HS-5 (cell line): ENCODE data around the gene GANAB.
A peak's percentile ranks its signal among the peaks of the same experiment; 100 is the strongest.
"Not testable (repeated sequence)": the region's sequence is repeated elsewhere in the genome, so short reads cannot be mapped to it uniquely, and the experiment has no call there.

Experiments
- DNase-seq: peaks from one replicate; pipeline ENCODE4 v3.0.0-alpha.2; 2012; ENCODE audit warnings: low read depth

The GANAB gene

GRCh38 chr11:62645946-62646824 lies at the start of gene GANAB:
TSS of gene GANAB (minus strand) at chr11:62646613. CDS start at chr11:62646599, 14 bp downstream.
- DNase-seq, result peak; percentile 86

GRCh38 chr11:62694455-62695167 lies 48.2 kb upstream of the GANAB start:
- DNase-seq, result no peak

- DNase-seq, result not testable (repeated sequence)
These were observed 47.2 kb upstream of the GANAB start for GRCh38 chr11:62693624-62694023.

GRCh38 chr11:62689421-62690183 lies 43.2 kb upstream of the GANAB start, which contains the start of gene LRRN4CL:
TSS of gene LRRN4CL (minus strand) at chr11:62689530. CDS start at chr11:62688508, 1,022 bp downstream.
- peak; percentile 92 for DNase-seq

GRCh38 chr11:62688491-62688890 lies 42.1 kb upstream of the GANAB start:
- DNase-seq, result no peak

GRCh38 chr11:62687508-62688396 lies 41.3 kb upstream of the GANAB start:
- no peak for DNase-seq

GRCh38 chr11:62682518-62682917 lies 36.1 kb upstream of the GANAB start:
- no peak for DNase-seq

- DNase-seq, result peak; percentile 56
These were observed 34.4 kb upstream of the GANAB start for GRCh38 chr11:62680825-62681240.

GRCh38 chr11:62678770-62679696 lies 32.6 kb upstream of the GANAB start, which contains the start of gene UBXN1:
TSS of gene UBXN1 (minus strand) at chr11:62679073. CDS start at chr11:62678923, 150 bp downstream.
- DNase-seq, result peak; percentile 73

GRCh38 chr11:62678433-62678769 lies 32.0 kb upstream of the GANAB start:
- no peak for DNase-seq

- no peak for DNase-seq
These were observed 31.3 kb upstream of the GANAB start for GRCh38 chr11:62677714-62678113.

GRCh38 chr11:62677156-62677555 lies 30.7 kb upstream of the GANAB start:
- DNase-seq, result no peak

- DNase-seq, result no peak
These were observed 30.3 kb upstream of the GANAB start for GRCh38 chr11:62676698-62677097.

- DNase-seq, result not testable (repeated sequence)
These were observed 29.0 kb upstream of the GANAB start for GRCh38 chr11:62675415-62675814.

GRCh38 chr11:62673196-62673525 lies 26.7 kb upstream of the GANAB start:
- no peak for DNase-seq

GRCh38 chr11:62671608-62672389 lies 25.4 kb upstream of the GANAB start, which contains the start of the genes LBHD1 and UQCC3:
TSS of gene LBHD1 (minus strand) at chr11:62672267. CDS start at chr11:62670031, 2,236 bp downstream.
TSS of gene UQCC3 (plus strand) at chr11:62671673. CDS start at chr11:62671746, 73 bp downstream.
- peak; percentile 61 for DNase-seq

- DNase-seq, result no peak
These were observed 24.8 kb upstream of the GANAB start for GRCh38 chr11:62671236-62671607.

GRCh38 chr11:62669420-62670161 lies 23.2 kb upstream of the GANAB start:
- DNase-seq, result no peak
